Measurements from ENCODE around the gene MAST4.

DNA sequence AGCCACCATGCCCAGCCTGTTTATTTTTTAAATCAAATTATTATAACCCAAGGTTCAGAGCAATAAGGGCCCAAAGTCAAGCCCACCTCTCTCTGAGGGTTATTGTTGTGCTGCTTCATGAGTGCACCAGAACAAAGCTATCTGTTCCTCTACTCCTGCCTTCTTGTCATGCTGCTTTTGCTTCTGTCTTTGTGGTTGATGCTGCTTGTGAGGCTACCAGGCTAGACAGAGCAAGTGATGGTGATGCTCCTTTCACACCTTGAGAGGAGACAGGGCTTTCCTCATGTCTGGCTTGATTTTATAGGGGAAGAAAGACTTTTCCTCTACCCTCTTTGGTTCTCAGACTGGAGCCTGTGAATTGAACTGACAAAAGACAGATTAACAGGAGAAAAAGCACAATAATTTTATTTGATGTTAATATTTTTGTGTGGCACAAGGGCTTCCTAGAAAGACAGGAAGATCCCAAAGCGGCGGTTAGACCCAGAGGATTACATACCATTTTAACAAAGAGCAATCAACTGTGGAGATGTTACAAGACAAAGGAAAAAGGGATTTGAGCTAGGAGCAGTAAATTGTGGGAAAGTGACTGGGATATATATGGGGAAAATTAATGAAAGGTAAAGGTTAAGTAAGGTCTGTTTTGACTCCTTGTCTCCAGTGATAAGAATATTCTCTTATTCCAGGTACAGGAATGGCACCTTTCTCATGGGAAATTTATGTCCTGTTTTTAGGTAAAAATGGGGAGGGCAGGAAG, 604.8 kb downstream of the MAST4 start:
- TF ChIP-seq, protein P1, sequence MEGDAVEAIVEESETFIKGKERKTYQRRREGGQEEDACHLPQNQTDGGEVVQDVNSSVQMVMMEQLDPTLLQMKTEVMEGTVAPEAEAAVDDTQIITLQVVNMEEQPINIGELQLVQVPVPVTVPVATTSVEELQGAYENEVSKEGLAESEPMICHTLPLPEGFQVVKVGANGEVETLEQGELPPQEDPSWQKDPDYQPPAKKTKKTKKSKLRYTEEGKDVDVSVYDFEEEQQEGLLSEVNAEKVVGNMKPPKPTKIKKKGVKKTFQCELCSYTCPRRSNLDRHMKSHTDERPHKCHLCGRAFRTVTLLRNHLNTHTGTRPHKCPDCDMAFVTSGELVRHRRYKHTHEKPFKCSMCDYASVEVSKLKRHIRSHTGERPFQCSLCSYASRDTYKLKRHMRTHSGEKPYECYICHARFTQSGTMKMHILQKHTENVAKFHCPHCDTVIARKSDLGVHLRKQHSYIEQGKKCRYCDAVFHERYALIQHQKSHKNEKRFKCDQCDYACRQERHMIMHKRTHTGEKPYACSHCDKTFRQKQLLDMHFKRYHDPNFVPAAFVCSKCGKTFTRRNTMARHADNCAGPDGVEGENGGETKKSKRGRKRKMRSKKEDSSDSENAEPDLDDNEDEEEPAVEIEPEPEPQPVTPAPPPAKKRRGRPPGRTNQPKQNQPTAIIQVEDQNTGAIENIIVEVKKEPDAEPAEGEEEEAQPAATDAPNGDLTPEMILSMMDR (IDR thresholded peaks at IDR 0.05; ENCODE audit: low read depth, low read length, missing input control), result no peak
- TF ChIP-seq YY1 (IDR thresholded peaks at IDR 0.05), result no peak
- TF ChIP-seq EGR1 (IDR thresholded peaks at IDR 0.05; ENCODE audit: low read depth in 2 of 2), result no peak
- TF ChIP-seq, protein P2, sequence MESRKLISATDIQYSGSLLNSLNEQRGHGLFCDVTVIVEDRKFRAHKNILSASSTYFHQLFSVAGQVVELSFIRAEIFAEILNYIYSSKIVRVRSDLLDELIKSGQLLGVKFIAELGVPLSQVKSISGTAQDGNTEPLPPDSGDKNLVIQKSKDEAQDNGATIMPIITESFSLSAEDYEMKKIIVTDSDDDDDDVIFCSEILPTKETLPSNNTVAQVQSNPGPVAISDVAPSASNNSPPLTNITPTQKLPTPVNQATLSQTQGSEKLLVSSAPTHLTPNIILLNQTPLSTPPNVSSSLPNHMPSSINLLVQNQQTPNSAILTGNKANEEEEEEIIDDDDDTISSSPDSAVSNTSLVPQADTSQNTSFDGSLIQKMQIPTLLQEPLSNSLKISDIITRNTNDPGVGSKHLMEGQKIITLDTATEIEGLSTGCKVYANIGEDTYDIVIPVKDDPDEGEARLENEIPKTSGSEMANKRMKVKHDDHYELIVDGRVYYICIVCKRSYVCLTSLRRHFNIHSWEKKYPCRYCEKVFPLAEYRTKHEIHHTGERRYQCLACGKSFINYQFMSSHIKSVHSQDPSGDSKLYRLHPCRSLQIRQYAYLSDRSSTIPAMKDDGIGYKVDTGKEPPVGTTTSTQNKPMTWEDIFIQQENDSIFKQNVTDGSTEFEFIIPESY (IDR thresholded peaks at IDR 0.05), result no peak
- TF ChIP-seq JUND (IDR thresholded peaks at IDR 0.05), result no peak
- no peak for TF ChIP-seq SP1 (IDR thresholded peaks at IDR 0.05)
- TF ChIP-seq GABPA (IDR thresholded peaks at IDR 0.05 in 1 of 2, conservative IDR thresholded peaks at IDR 0.05 in 1 of 2), result no peak
- TF ChIP-seq FOXA1 (IDR thresholded peaks at IDR 0.05), result no peak
- no peak for TF ChIP-seq TAF1 (conservative IDR thresholded peaks at IDR 0.05)
- no peak for TF ChIP-seq RAD21 (IDR thresholded peaks at IDR 0.05)
- TF ChIP-seq, protein P3, sequence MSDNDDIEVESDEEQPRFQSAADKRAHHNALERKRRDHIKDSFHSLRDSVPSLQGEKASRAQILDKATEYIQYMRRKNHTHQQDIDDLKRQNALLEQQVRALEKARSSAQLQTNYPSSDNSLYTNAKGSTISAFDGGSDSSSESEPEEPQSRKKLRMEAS (IDR thresholded peaks at IDR 0.05), result no peak
- TF ChIP-seq RXRA (IDR thresholded peaks at IDR 0.05), result no peak

Measured in liver (tissue), 3 donors.